Keratinocyte (primary cell): ENCODE data around the gene RCBTB2. TPM values are rescaled to one million over a fixed set of nuclear protein-coding genes. Genes with fewer than 3 reads are reported as not detected.
A peak's percentile ranks its signal among the peaks of the same experiment; 100 is the strongest.

Experiments used
- DNase-seq: peaks from one replicate; pipeline ENCODE4 v3.0.0-alpha.2; 2011; ENCODE audit warnings: low read depth, missing footprints, low spot score
- FAIRE-seq: peaks from 2 replicates; lab custom pipeline; 2011; peaks lifted over from hg19 to GRCh38; lab: Jason Lieb, UNC
- H2AFZ ChIP-seq: 2 replicates; pipeline ENCODE4 v1.6.0; 2012; ENCODE audit warnings: low read length, control low read depth, inconsistent platforms; ENCODE audit not compliant: control insufficient read depth
- H3K27ac ChIP-seq: 2 replicates; pipeline ENCODE4 v1.5.1; 2011; ENCODE audit warnings: low read length; ENCODE audit not compliant: control insufficient read depth, insufficient read depth
- H3K27me3 ChIP-seq: 3 replicates; pipeline ENCODE4 v1.6.0; 2011; ENCODE audit warnings: low read length; ENCODE audit not compliant: control insufficient read depth, insufficient read depth; ENCODE audit errors: extremely low read depth
- H3K36me3 ChIP-seq, 2 experiments: 2 replicates in 1 of 2; 3 replicates in 1 of 2; pipeline ENCODE4 v1.5.1; 2011; ENCODE audit warnings: low read length in 2 of 2, mild to moderate bottlenecking in 1 of 2; ENCODE audit not compliant: control insufficient read depth in 2 of 2, insufficient read depth in 2 of 2; ENCODE audit errors: extremely low read depth in 1 of 2
- H3K4me1 ChIP-seq: 3 replicates; pipeline ENCODE4 v1.5.1; 2011; ENCODE audit warnings: low read length; ENCODE audit not compliant: control insufficient read depth, insufficient read depth; ENCODE audit errors: extremely low read depth
- H3K4me2 ChIP-seq: 3 replicates; pipeline ENCODE4 v1.6.0; 2011; ENCODE audit warnings: low read depth, low read length; ENCODE audit not compliant: control insufficient read depth, insufficient read depth; ENCODE audit errors: extremely low read depth
- H3K4me3 ChIP-seq, 3 experiments: fragments of 200-600 bp in 1 of 3; sonication (generic) in 1 of 3; 2 replicates in 2 of 3; 3 replicates in 1 of 3; pipeline ENCODE4 v1.5.1; 2011 to 2016; ENCODE audit warnings: low read length in 3 of 3, mild to moderate bottlenecking in 3 of 3, control low read depth in 2 of 3, inconsistent platforms in 1 of 3, low read depth in 1 of 3, mixed read lengths in 1 of 3, mixed run types in 1 of 3, moderate library complexity in 1 of 3; ENCODE audit not compliant: control insufficient read depth in 2 of 3, insufficient read depth in 2 of 3; ENCODE audit errors: extremely low read depth in 1 of 3
- H3K79me2 ChIP-seq: 2 replicates; pipeline ENCODE4 v1.6.0; 2012; ENCODE audit warnings: low read length; ENCODE audit not compliant: control insufficient read depth, insufficient read depth
- H3K9ac ChIP-seq: 3 replicates; pipeline ENCODE4 v1.6.0; 2011; ENCODE audit warnings: low read length; ENCODE audit not compliant: control insufficient read depth, insufficient read depth; ENCODE audit errors: extremely low read depth
- H3K9me1 ChIP-seq: 3 replicates; pipeline ENCODE4 v1.6.0; 2011; ENCODE audit warnings: low read length; ENCODE audit not compliant: control insufficient read depth, insufficient read depth; ENCODE audit errors: extremely low read depth
- H3K9me3 ChIP-seq: 2 replicates; pipeline ENCODE4 v1.5.1; 2012; ENCODE audit warnings: low read depth, low read length; ENCODE audit not compliant: control insufficient read depth
- H4K20me1 ChIP-seq: 3 replicates; pipeline ENCODE4 v1.6.0; 2011; ENCODE audit warnings: low read length; ENCODE audit not compliant: control insufficient read depth, insufficient read depth; ENCODE audit errors: extremely low read depth
- EZH2 ChIP-seq: IDR thresholded peaks from one replicate; pipeline ENCODE4 v1.6.1; 2012; ENCODE audit warnings: inconsistent platforms, mild to moderate bottlenecking, low read length, moderate library complexity
- dilution Hi-C: fragments of 300-500 bp; cut with MboI; formaldehyde crosslinking; loops from one replicate; pipeline ENCODE4 v1.7.0; 2020; ENCODE audit warnings: low sequenced_read_pairs; ENCODE audit not compliant: extremely low pct_ligation_motif_present
- polyA plus RNA-seq, 5 experiments: library from polyadenylated mRNA; depleted of rRNA in 3 of 5; stranded (reverse) in 3 of 5; stranded (forward) in 1 of 5; unstranded in 1 of 5; fragments of >200 nt; gene quantifications; 1 replicate in 1 of 5; 2 replicates in 3 of 5; 3 replicates in 1 of 5; pipeline versions ENCODE4 v1.2.1 to v1.2.3, GENCODE V29; 2011 to 2012; ENCODE audit warnings: missing spikeins in 2 of 5, low read depth in 1 of 5, low replicate concordance in 1 of 5
- TF ChIP-seq, protein P1 (sequence below), 3 experiments: IDR thresholded peaks in 1 of 3; conservative IDR thresholded peaks in 1 of 3; optimal IDR thresholded peaks in 1 of 3; 2 replicates in 2 of 3; 3 replicates in 1 of 3; pipeline versions ENCODE3 to v1.5.1; 2011; ENCODE audit warnings: low read length in 3 of 3, mild to moderate bottlenecking in 3 of 3, moderate library complexity in 2 of 3, control low read depth in 1 of 3, inconsistent platforms in 1 of 3; ENCODE audit not compliant: insufficient read depth in 2 of 3; ENCODE audit errors: extremely low read depth in 1 of 3

RCBTB2 gene
- polyA plus RNA-seq, 1 donor (not counting 4 experiments of a cell fraction or from before 2014, with no cell fraction given): 5.5 TPM

DNA sequence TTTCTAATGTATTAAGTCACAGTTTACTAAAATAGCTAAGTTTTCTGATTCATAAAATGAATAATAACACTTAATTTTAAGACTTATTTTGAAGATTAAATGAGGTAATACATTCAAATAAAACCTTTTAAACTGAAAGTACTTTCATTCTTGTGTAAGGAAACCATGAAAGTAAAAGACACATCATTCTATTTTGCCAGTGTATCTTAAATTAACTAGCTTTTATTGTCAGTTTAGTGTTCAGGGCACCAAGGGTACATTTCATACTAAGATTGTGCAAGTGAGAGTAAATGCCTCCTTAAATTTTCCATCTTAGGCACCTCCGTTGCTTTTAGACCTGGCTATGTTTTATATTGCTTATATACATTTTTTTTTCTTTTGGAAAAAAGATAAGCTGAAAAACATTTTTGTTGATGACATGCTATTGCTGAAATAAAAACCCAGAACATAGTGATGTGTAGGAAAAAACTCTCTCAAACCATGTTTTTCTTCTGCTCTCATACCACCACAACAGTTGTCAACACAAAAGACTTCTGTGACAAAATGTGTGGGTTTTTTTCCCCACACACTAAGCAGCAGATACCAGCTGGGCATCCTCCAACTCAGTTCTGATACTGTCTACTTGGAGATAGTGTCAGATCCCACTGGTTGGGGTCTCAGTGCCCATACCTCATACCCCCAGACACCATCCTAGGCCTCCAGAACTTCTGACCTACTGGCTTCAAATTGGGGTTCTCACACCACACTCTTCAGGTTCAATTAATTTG, 89.3 kb downstream of the RCBTB2 start:
- H3K4me1 ChIP-seq: peaks cover 15% of the 10 kb centered on the region
- no peaks in the 10 kb centered on the region for H3K27me3 ChIP-seq
- DNase-seq: no peak
- no peaks in the 10 kb centered on the region for H3K79me2 ChIP-seq
- no peak for TF ChIP-seq EZH2
- TF ChIP-seq, protein P1, sequence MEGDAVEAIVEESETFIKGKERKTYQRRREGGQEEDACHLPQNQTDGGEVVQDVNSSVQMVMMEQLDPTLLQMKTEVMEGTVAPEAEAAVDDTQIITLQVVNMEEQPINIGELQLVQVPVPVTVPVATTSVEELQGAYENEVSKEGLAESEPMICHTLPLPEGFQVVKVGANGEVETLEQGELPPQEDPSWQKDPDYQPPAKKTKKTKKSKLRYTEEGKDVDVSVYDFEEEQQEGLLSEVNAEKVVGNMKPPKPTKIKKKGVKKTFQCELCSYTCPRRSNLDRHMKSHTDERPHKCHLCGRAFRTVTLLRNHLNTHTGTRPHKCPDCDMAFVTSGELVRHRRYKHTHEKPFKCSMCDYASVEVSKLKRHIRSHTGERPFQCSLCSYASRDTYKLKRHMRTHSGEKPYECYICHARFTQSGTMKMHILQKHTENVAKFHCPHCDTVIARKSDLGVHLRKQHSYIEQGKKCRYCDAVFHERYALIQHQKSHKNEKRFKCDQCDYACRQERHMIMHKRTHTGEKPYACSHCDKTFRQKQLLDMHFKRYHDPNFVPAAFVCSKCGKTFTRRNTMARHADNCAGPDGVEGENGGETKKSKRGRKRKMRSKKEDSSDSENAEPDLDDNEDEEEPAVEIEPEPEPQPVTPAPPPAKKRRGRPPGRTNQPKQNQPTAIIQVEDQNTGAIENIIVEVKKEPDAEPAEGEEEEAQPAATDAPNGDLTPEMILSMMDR (optimal IDR thresholded peaks at IDR 0.05 in 1 of 3, IDR thresholded peaks at IDR 0.05 in 1 of 3, conservative IDR thresholded peaks at IDR 0.05 in 1 of 3; ENCODE audit: extremely low read depth in 1 of 3, insufficient read depth in 2 of 3, low read length in 3 of 3): no peak
- no peak overlapping the region for H3K27ac ChIP-seq
- H3K36me3 ChIP-seq: no peaks in the 10 kb centered on the region
- FAIRE-seq: peak; percentile 23
- dilution Hi-C loops: no loop called here
- no peak overlapping the region for H3K4me3 ChIP-seq
- H4K20me1 ChIP-seq: no peaks in the 10 kb centered on the region
- H3K9me3 ChIP-seq: no peaks in the 10 kb centered on the region
- no peaks in the 10 kb centered on the region for H3K9me1 ChIP-seq
- no peak overlapping the region for H3K4me2 ChIP-seq
- H2AFZ ChIP-seq: no peak overlapping the region
- H3K9ac ChIP-seq: no peak overlapping the region

Other genes starting within 250 kb of the RCBTB2 start
- gene RB1, start 229.3 kb downstream of the RCBTB2 start, polyA plus RNA-seq: 13.9 to 22.4 TPM (median 15.5 TPM) in 3 replicates
- gene LPAR6, start 120.0 kb downstream of the RCBTB2 start, polyA plus RNA-seq: 6.1 to 20.0 TPM (median 19.2 TPM) in 3 replicates
- not detected in 3 replicates for gene CYSLTR2, start 120.8 kb upstream of the RCBTB2 start, polyA plus RNA-seq